Skeletal muscle cell (primary cell): ENCODE measurements around the gene PARP6.

ENCODE experiments used
- DNase-seq: peaks from one replicate; pipeline ENCODE4 v3.0.0-alpha.2; 2010; ENCODE audit warnings: low read depth
- H3K4me3 ChIP-seq: 2 replicates; pipeline ENCODE4 v1.5.1; 2011; ENCODE audit warnings: low read depth, mild to moderate bottlenecking, control low read depth, low read length, moderate library complexity

PARP6 gene

GRCh38 chr15:72236381-72237003 lies 35.9 kb downstream of the PARP6 start:
- H3K4me3 ChIP-seq: peak overlapping the region; percentile 22
- no peak for DNase-seq

- DNase-seq: no peak
- no peak overlapping the region for H3K4me3 ChIP-seq
Observed at GRCh38 chr15:72235298-72235697, 37.1 kb downstream of the PARP6 start.

GRCh38 chr15:72233769-72234168 lies 38.6 kb downstream of the PARP6 start:
- DNase-seq: no peak
- H3K4me3 ChIP-seq: no peak overlapping the region

- DNase-seq: peak; percentile 41
- peak overlapping the region; percentile 98 for H3K4me3 ChIP-seq
Observed at GRCh38 chr15:72231833-72232478, 40.4 kb downstream of the PARP6 start.

- peak within 1 kb of the TSS; percentile 98 for H3K4me3 ChIP-seq
- peak; percentile 94 for DNase-seq
Observed at GRCh38 chr15:72231066-72231832, 41.1 kb downstream of the PARP6 start, which contains the start of gene PKM. Gene PKM (minus strand): TSS chr15:72231190. CDS start chr15:72219097, 12,093 bp downstream.

- peak; percentile 92 for DNase-seq
- peak overlapping the region; percentile 98 for H3K4me3 ChIP-seq
Observed at GRCh38 chr15:72230197-72231065, 41.9 kb downstream of the PARP6 start.

- DNase-seq: no peak
- peak overlapping the region; percentile 98 for H3K4me3 ChIP-seq
Observed at GRCh38 chr15:72229947-72230196, 42.5 kb downstream of the PARP6 start.

- DNase-seq: peak; percentile 54
- peak overlapping the region; percentile 98 for H3K4me3 ChIP-seq
Observed at GRCh38 chr15:72229076-72229946, 43.0 kb downstream of the PARP6 start.

GRCh38 chr15:72227720-72228119 lies 44.6 kb downstream of the PARP6 start:
- DNase-seq: no peak
- H3K4me3 ChIP-seq: peak overlapping the region; percentile 98

GRCh38 chr15:72227192-72227586 lies 45.2 kb downstream of the PARP6 start:
- DNase-seq: peak; percentile 62
- H3K4me3 ChIP-seq: peak overlapping the region; percentile 98

- DNase-seq: no peak
- no peak overlapping the region for H3K4me3 ChIP-seq
Observed at GRCh38 chr15:72223278-72223677, 49.1 kb downstream of the PARP6 start.

GRCh38 chr15:72222393-72222792 lies 50.0 kb downstream of the PARP6 start:
- H3K4me3 ChIP-seq: no peak overlapping the region
- no peak for DNase-seq

GRCh38 chr15:72220687-72221086 lies 51.7 kb downstream of the PARP6 start:
- no peak for DNase-seq
- H3K4me3 ChIP-seq: no peak overlapping the region

- no peak overlapping the region for H3K4me3 ChIP-seq
- DNase-seq: no peak
Observed at GRCh38 chr15:72217216-72217615, 55.1 kb downstream of the PARP6 start.

- no peak for DNase-seq
Observed at GRCh38 chr15:72216079-72216478, 56.3 kb downstream of the PARP6 start.

GRCh38 chr15:72207558-72208085 lies 64.7 kb downstream of the PARP6 start:
- H3K4me3 ChIP-seq: no peak overlapping the region
- DNase-seq: no peak

More at GRCh38 chr15:72216079-72216478, 56.3 kb downstream of the PARP6 start:
- no peak overlapping the region for H3K4me3 ChIP-seq

- no peak overlapping the region for H3K4me3 ChIP-seq
- DNase-seq: no peak
Observed at GRCh38 chr15:72206677-72207000, 65.7 kb downstream of the PARP6 start.

GRCh38 chr15:72205896-72206676 lies 66.3 kb downstream of the PARP6 start:
- no peak for DNase-seq
- H3K4me3 ChIP-seq: no peak overlapping the region
